GM19023 (cell line): ENCODE data around the gene ABL1.
"Not testable (repeated sequence)": the region's sequence is repeated elsewhere in the genome, so short reads cannot be mapped to it uniquely, and the experiment has no call there.

Experiments used
- ATAC-seq: cut with Tn5 transposase; IDR thresholded peaks from one replicate; pipeline ENCODE4 v1.9.1; 2021; ENCODE audit warnings: mild to moderate bottlenecking, moderate library complexity; ENCODE audit not compliant: unreplicated experiment

ABL1 gene

GRCh38 chr9:130834371-130835336 lies at the start of gene ABL1:
Gene ABL1 (plus strand): TSS chr9:130835254. CDS start chr9:130835447, 193 bp downstream.
- ATAC-seq = peak; percentile 56

GRCh38 chr9:130785940-130786508 lies 49.0 kb upstream of the ABL1 start:
- no peak for ATAC-seq

- no peak for ATAC-seq
Measured at GRCh38 chr9:130786526-130786925, 48.5 kb upstream of the ABL1 start.

- no peak for ATAC-seq
Measured at GRCh38 chr9:130789747-130790672, 45.0 kb upstream of the ABL1 start.

- ATAC-seq = no peak
Measured at GRCh38 chr9:130791303-130791894, 43.7 kb upstream of the ABL1 start.

GRCh38 chr9:130793589-130793988 lies 41.5 kb upstream of the ABL1 start:
- no peak for ATAC-seq

- not testable (repeated sequence) for ATAC-seq
Measured at GRCh38 chr9:130794021-130794420, 41.0 kb upstream of the ABL1 start.

GRCh38 chr9:130794423-130794822 lies 40.6 kb upstream of the ABL1 start:
- ATAC-seq = not testable (repeated sequence)

GRCh38 chr9:130794923-130795495 lies 40.0 kb upstream of the ABL1 start:
- ATAC-seq = no peak

GRCh38 chr9:130803116-130803515 lies 31.9 kb upstream of the ABL1 start:
- not testable (repeated sequence) for ATAC-seq

- no peak for ATAC-seq
Measured at GRCh38 chr9:130805510-130806326, 29.3 kb upstream of the ABL1 start.

GRCh38 chr9:130806327-130806716 lies 28.7 kb upstream of the ABL1 start:
- ATAC-seq = no peak

GRCh38 chr9:130810609-130811136 lies 24.4 kb upstream of the ABL1 start:
- no peak for ATAC-seq

- no peak for ATAC-seq
Measured at GRCh38 chr9:130815242-130815808, 19.7 kb upstream of the ABL1 start.

GRCh38 chr9:130817914-130818313 lies 17.1 kb upstream of the ABL1 start:
- no peak for ATAC-seq

- ATAC-seq = no peak
Measured at GRCh38 chr9:130820135-130820738, 14.8 kb upstream of the ABL1 start.

GRCh38 chr9:130823435-130823834 lies 11.6 kb upstream of the ABL1 start:
- ATAC-seq = no peak

- no peak for ATAC-seq
Measured at GRCh38 chr9:130824079-130824478, 11.0 kb upstream of the ABL1 start.
